Endothelial cell of umbilical vein (primary cell): ENCODE data around the gene PPIL6. TPM values are rescaled to one million over a fixed set of nuclear protein-coding genes. Genes with fewer than 3 reads are reported as not detected.

Source experiments
- BruUV-seq: library from RNA; stranded (reverse); fragments of 400-500 nt; replicated peaks from 2 replicates; lab custom pipeline; 2021; lab: Mats Ljungman, UMichigan
- CTCF ChIA-PET: fragments of 300-600, 350-600 bp; sonication (Branson Sonifier 250); formaldehyde crosslinking; loops from one replicate; lab custom pipeline; 2021; ENCODE audit warnings: antibody characterized with exemption, inconsistent platforms; lab: Charles Lee
- POLR2A ChIA-PET: fragments of 300-600, 350-600 bp; sonication (Branson Sonifier 250); formaldehyde crosslinking; loops from one replicate; lab custom pipeline; 2021; ENCODE audit warnings: antibody characterized with exemption, inconsistent platforms; lab: Charles Lee
- DNase-seq: peaks from one replicate; pipeline ENCODE4 v3.0.0-alpha.2; 2011; ENCODE audit warnings: low read depth, low spot score
- FAIRE-seq: peaks from 2 replicates; lab custom pipeline; 2011; peaks lifted over from hg19 to GRCh38; lab: Jason Lieb, UNC
- H2AFZ ChIP-seq: 2 replicates; pipeline ENCODE4 v1.6.0; 2012; ENCODE audit warnings: low read depth, low read length, control low read depth, inconsistent platforms
- H3K27ac ChIP-seq: 2 replicates; pipeline ENCODE4 v1.5.1; 2011; ENCODE audit warnings: low read depth, mild to moderate bottlenecking, control low read depth, low read length, moderate library complexity; ENCODE audit not compliant: insufficient read depth
- H3K27me3 ChIP-seq, 2 experiments: 2 replicates each; pipeline versions ENCODE4 v1.6.0 to v1.6.1; 2011; ENCODE audit warnings: low read length in 2 of 2, mixed read lengths in 1 of 2; ENCODE audit not compliant: control insufficient read depth in 2 of 2, insufficient read depth in 2 of 2
- H3K36me3 ChIP-seq, 2 experiments: 2 replicates in 1 of 2; 3 replicates in 1 of 2; pipeline ENCODE4 v1.5.1; 2011; ENCODE audit warnings: low read length in 2 of 2, mild to moderate bottlenecking in 1 of 2, moderate library complexity in 1 of 2; ENCODE audit not compliant: control insufficient read depth in 2 of 2, insufficient read depth in 2 of 2; ENCODE audit errors: extremely low read depth in 1 of 2
- H3K4me1 ChIP-seq: 3 replicates; pipeline ENCODE4 v1.5.1; 2011; ENCODE audit warnings: mild to moderate bottlenecking, low read length; ENCODE audit not compliant: control insufficient read depth, insufficient read depth; ENCODE audit errors: extremely low read depth
- H3K4me2 ChIP-seq: 2 replicates; pipeline ENCODE4 v1.6.1; 2011; ENCODE audit warnings: low read length, control low read depth, mixed read lengths; ENCODE audit not compliant: insufficient read depth
- H3K4me3 ChIP-seq, 3 experiments: fragments of 200-600 bp in 1 of 3; sonication (generic), shearing (Covaris generic) in 1 of 3; replicated peaks in 1 of 3; 2 replicates each; pipeline ENCODE4 v1.5.1; 2011 to 2016; ENCODE audit warnings: control low read depth in 3 of 3, low read length in 3 of 3, mild to moderate bottlenecking in 2 of 3, inconsistent platforms in 1 of 3, low read depth in 1 of 3, moderate library complexity in 1 of 3; ENCODE audit not compliant: insufficient read depth in 1 of 3
- H3K79me2 ChIP-seq: 2 replicates; pipeline ENCODE4 v1.6.0; 2012; ENCODE audit warnings: low read length, inconsistent platforms; ENCODE audit not compliant: control insufficient read depth, insufficient read depth
- H3K9ac ChIP-seq: replicated peaks from 2 replicates; pipeline ENCODE3; 2011; ENCODE audit warnings: low read length, control low read depth; ENCODE audit not compliant: insufficient read depth; ENCODE audit errors: extremely low read depth
- H3K9me1 ChIP-seq: replicated peaks from 3 replicates; pipeline ENCODE4 v1.6.0; 2011; ENCODE audit warnings: mild to moderate bottlenecking, low read length; ENCODE audit not compliant: control insufficient read depth, insufficient read depth; ENCODE audit errors: extremely low read depth
- H3K9me3 ChIP-seq: replicated peaks from 2 replicates; pipeline ENCODE4 v1.5.1; 2012; ENCODE audit warnings: low read length, inconsistent platforms; ENCODE audit not compliant: control insufficient read depth, insufficient read depth
- H4K20me1 ChIP-seq: replicated peaks from 2 replicates; pipeline ENCODE3; 2011; ENCODE audit warnings: mild to moderate bottlenecking, low read length; ENCODE audit not compliant: control insufficient read depth, insufficient read depth; ENCODE audit errors: extremely low read depth
- EZH2 ChIP-seq: IDR thresholded peaks from 2 replicates; pipeline ENCODE4 v1.6.1; 2012; ENCODE audit warnings: borderline replicate concordance, low read depth, mild to moderate bottlenecking, moderate library complexity, low read length, inconsistent platforms; ENCODE audit not compliant: severe bottlenecking
- FOS ChIP-seq: IDR thresholded peaks from 2 replicates; pipeline ENCODE4 v1.6.1; 2011; ENCODE audit warnings: mild to moderate bottlenecking, low read length, moderate library complexity, borderline replicate concordance; ENCODE audit not compliant: insufficient read depth
- GATA2 ChIP-seq: IDR thresholded peaks from 2 replicates; pipeline ENCODE4 v1.7.0; 2011; ENCODE audit warnings: low read depth, mild to moderate bottlenecking, moderate library complexity, mixed read lengths, low read length; ENCODE audit not compliant: insufficient read length, insufficient read depth
- JUN ChIP-seq: IDR thresholded peaks from 2 replicates; pipeline ENCODE4 v1.6.1; 2011; ENCODE audit warnings: borderline replicate concordance, low read depth; ENCODE audit not compliant: insufficient read length, insufficient read depth
- POLR2AphosphoS5 ChIP-seq: IDR thresholded peaks from 2 replicates; pipeline ENCODE4 v1.6.1; 2012; ENCODE audit warnings: low read depth, mild to moderate bottlenecking, control low read depth, low read length, moderate library complexity; ENCODE audit not compliant: insufficient read depth
- dilution Hi-C: fragments of 300-500 bp; cut with MboI; formaldehyde crosslinking; loops from one replicate; pipeline ENCODE4 v1.15.0; 2019; ENCODE audit warnings: low sequenced_read_pairs; ENCODE audit not compliant: extremely low pct_ligation_motif_present
- intact Hi-C: fragments of 100-400 bp; cut with micrococcal nuclease; formaldehyde crosslinking; loops from one replicate; pipeline ENCODE4 v1.10.0; 2022
- polyA plus RNA-seq, 4 experiments: library from polyadenylated mRNA; depleted of rRNA in 3 of 4; stranded (reverse) in 3 of 4; unstranded in 1 of 4; fragments of >200 nt; gene quantifications; 2 replicates each; pipeline versions ENCODE4 v1.2.1 to v1.2.3, GENCODE V29; 2011 to 2012; ENCODE audit warnings: missing spikeins in 1 of 4
- total RNA-seq: library from RNA; stranded (reverse); gene quantifications from 2 replicates; pipeline ENCODE4 v1.2.3, GENCODE V29; 2021
- TF ChIP-seq, protein P1 (sequence below): IDR thresholded peaks from 2 replicates; pipeline ENCODE4 v1.6.1; 2011; ENCODE audit not compliant: insufficient read depth, insufficient read length

The PPIL6 gene
- total and polyA plus RNA-seq, 2 donors (not counting 3 experiments of a cell fraction or from before 2014, with no cell fraction given) = 0.11 to 0.33 TPM

DNA sequence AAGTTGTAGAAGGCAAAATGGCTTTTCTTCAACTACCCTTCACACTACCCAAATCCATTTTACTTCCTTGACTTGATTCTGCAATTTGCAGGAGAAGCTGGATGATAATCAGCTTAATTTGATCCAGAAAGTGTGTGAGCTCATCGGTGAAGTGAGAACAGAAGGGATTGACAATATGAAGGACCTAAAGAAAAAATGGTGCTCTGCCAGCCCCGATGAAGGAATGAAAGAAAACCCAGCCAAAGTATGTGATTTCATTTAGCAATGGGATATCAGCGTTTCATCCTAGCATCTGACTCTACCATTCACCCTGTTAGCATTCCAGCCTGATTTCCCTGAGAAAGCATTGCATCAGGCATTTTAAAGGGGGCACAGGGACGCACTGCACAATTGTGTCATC, 99.6 kb downstream of the PPIL6 start:
- no peaks in the 10 kb centered on the region for H3K9me1 ChIP-seq
- CTCF ChIA-PET = no interaction called here
- intact Hi-C loops (no loop called here), dilution Hi-C loops (no loop called here)
- no peak overlapping the region for H3K4me2 ChIP-seq
- H3K9ac ChIP-seq = no peak overlapping the region
- no peaks in the 10 kb centered on the region for H4K20me1 ChIP-seq
- H3K27me3 ChIP-seq = no peaks in the 10 kb centered on the region
- no TSS peak for BruUV-seq
- TF ChIP-seq POLR2AphosphoS5 (no peak), EZH2 (no peak), GATA2 (no peak), FOS (no peak), JUN (no peak)
- TF ChIP-seq, protein P1, sequence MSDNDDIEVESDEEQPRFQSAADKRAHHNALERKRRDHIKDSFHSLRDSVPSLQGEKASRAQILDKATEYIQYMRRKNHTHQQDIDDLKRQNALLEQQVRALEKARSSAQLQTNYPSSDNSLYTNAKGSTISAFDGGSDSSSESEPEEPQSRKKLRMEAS = no peak
- no peaks in the 10 kb centered on the region for H3K79me2 ChIP-seq
- H3K27ac ChIP-seq = no peak overlapping the region
- H3K4me3 ChIP-seq = no peak overlapping the region
- H3K36me3 ChIP-seq = no peaks in the 10 kb centered on the region
- H3K4me1 ChIP-seq = no peaks in the 10 kb centered on the region
- H3K9me3 ChIP-seq = no peaks in the 10 kb centered on the region
- POLR2A ChIA-PET = no interaction called here
- H2AFZ ChIP-seq = no peak overlapping the region
- FAIRE-seq = no peak
- no peak for DNase-seq

Other genes with a start within 250 kb of the PPIL6 start
- 162 and 172 TPM in 2 replicates for gene CD164, start 58.2 kb downstream of the PPIL6 start, total RNA-seq
- 116 and 129 TPM in 2 replicates for gene CD164, start 58.2 kb downstream of the PPIL6 start, polyA plus RNA-seq
- 6.9 and 8.5 TPM in 2 replicates for gene SMPD2, start 96 bp upstream of the PPIL6 start, total RNA-seq
- 10.0 and 11.5 TPM in 2 replicates for gene SMPD2, start 96 bp upstream of the PPIL6 start, polyA plus RNA-seq
- 36.5 and 38.7 TPM in 2 replicates for gene MICAL1, start 15.1 kb upstream of the PPIL6 start, total RNA-seq
- 39.4 and 44.5 TPM in 2 replicates for gene MICAL1, start 15.1 kb upstream of the PPIL6 start, polyA plus RNA-seq
- gene ZBTB24, start 42.6 kb upstream of the PPIL6 start, total RNA-seq = 6.2 and 6.4 TPM in 2 replicates
- gene ZBTB24, start 42.6 kb upstream of the PPIL6 start, polyA plus RNA-seq = 1.9 TPM in 2 replicates